CD4-positive, alpha-beta T cell treated with Interleukin-21 for 1 hour (primary cell): ENCODE data around the gene NOP10.

Experiments used
- DNase-seq: peaks from one replicate; pipeline ENCODE4 v3.0.0-alpha.2; 2020

Gene NOP10

GRCh38 chr15:34329006-34329405 is 13.9 kb downstream of the NOP10 start:
- no peak for DNase-seq

- DNase-seq: peak; percentile 26
Measured at GRCh38 chr15:34327906-34328305, 15.0 kb downstream of the NOP10 start.

DNA sequence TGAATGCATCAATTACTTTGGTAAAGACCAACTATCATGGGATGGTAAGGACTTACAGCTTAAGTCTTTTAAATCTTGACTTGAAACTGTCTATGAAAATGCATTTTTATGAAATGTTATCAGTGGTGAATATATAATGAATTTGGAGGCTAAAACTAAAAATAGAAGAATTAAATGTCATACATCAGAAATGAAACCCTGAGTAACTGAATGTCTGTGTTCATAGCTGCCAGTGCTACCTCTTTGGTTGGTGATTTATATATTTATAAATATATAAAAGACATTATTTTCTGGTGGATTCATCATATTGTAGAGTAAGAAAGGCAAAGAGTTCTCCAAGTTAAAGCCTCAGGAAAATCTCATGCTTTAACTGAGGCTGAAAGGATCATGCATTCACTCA is 17.6 kb downstream of the NOP10 start:
- no peak for DNase-seq

GRCh38 chr15:34324933-34325332 is 18.0 kb downstream of the NOP10 start:
- no peak for DNase-seq

GRCh38 chr15:34323217-34323616 is 19.7 kb downstream of the NOP10 start:
- no peak for DNase-seq

GRCh38 chr15:34318277-34319079 is 24.5 kb downstream of the NOP10 start:
- DNase-seq: peak; percentile 35

- DNase-seq: no peak
Measured at GRCh38 chr15:34314491-34315490, 28.1 kb downstream of the NOP10 start.

DNA sequence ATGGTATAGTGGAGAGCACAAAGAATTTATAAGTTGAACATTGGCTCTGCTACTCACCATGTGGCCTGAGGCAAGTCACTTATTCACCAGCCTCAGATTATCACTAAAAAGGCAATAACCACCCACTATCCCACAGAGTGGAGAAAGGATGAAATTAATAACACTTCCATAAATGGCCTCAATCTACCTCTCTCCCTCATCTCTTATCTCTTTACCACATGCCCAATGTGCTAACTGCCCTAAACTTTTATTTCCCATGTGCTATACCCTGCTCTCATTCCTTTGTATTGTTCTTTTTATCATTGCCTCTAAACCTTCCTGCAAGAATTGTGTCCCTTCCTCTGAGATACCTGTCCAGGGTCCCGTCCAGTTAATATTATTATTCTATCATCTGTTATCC is 31.4 kb downstream of the NOP10 start:
- DNase-seq: no peak

DNA sequence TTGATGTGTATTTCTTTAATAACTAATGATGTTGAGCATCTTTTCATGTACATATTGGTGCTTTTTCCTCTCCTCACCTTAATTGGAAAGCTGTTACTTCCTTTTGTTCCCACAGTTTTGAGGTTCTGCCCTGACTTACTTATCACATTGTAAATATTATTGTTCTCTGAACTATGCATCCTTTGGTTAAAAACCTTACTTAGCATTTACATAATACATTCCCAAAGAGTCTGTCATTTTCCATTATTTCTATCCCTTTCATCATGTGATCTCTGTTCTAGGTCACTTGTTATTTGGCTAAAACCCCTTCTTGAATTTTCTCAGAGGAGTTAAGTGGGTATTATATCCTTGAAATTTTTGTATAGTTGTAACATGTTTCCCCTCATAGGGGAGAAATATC is 38.3 kb downstream of the NOP10 start:
- DNase-seq: no peak

DNA sequence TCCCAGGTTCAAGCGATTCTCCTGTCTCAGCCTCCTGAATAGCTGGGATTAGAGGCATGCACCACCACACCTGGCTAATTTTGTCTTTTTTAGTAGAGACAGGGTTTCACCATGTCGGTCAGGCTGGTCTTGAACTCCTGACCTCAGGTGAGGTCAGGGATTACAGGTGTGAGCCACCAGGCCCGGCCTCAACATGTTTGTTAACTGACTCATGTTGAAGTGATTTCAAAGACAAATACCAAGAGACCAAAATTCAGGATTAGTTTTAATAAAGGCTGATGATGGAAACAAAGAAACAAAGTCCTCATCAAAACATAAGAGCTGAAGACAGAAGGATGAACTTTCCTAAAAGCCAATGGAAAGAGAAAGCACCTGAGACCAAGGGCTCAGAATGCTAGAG is 41.9 kb downstream of the NOP10 start:
- DNase-seq: no peak

GRCh38 chr15:34297059-34297458 is 45.9 kb downstream of the NOP10 start:
- DNase-seq: no peak

DNA sequence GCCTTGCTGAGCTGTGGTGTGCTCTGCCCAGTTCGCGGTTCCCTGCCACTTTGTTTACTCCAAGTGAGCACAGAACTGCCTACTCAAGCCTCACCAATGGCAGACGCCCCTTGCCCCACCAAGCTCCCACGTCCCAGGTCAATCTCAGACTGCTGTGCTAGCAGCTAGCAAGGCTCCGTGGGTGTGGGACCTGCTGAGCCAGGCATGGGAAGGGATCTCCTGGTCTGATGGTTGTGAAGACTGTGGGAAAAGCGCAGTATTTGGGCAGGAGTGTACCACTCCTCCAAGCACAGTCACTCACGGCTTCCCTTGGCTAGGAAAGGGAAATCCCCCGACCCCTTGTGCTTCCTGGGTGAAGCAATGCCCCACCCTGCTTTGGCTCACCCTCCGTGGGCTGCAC is 50.3 kb downstream of the NOP10 start:
- DNase-seq: no peak
